Body of pancreas (tissue), 4 donors: ENCODE measurements around the gene ACACA. TPM values are rescaled to one million over a fixed set of nuclear protein-coding genes. Genes with fewer than 3 reads are reported as not detected.

ENCODE experiments used
- ATAC-seq: fragments of 150-250 bp; one replicate; pipeline ENCODE4 v1.9.1; 2016
- DNase-seq, 4 donors: peaks; one replicate each; pipeline ENCODE4 v3.0.0-alpha.2; 2019
- H3K27ac ChIP-seq, 4 donors: fragments of 200-600 bp; sonication (generic); 1 replicate in 3 of 4; 2 replicates in 1 of 4; pipeline versions ENCODE4 v1.5.1 to v1.6.1; 2016 to 2019; ENCODE audit warnings: mild to moderate bottlenecking in 1 of 4, mixed read lengths in 1 of 4, moderate library complexity in 1 of 4
- H3K27me3 ChIP-seq, 2 donors: fragments of 200-600 bp; sonication (generic); one replicate each; pipeline ENCODE4 v1.6.0; 2016; ENCODE audit warnings: mild to moderate bottlenecking in 1 of 2
- H3K36me3 ChIP-seq, 2 donors: fragments of 200-600 bp; sonication (generic); replicated peaks in 1 of 2; 2 replicates each; pipeline ENCODE4 v1.5.1; 2016; ENCODE audit warnings: low read depth in 2 of 2; ENCODE audit not compliant: insufficient read depth in 1 of 2
- H3K4me1 ChIP-seq: fragments of 200-600 bp; sonication (generic); one replicate; pipeline ENCODE4 v1.6.0; 2016
- H3K4me3 ChIP-seq, 2 donors: fragments of 200-600 bp; sonication (generic); 1 replicate in 1 of 2; 2 replicates in 1 of 2; pipeline ENCODE4 v1.5.1; 2016 to 2019
- H3K9me3 ChIP-seq, 3 donors: fragments of 200-600 bp; sonication (generic); 1 replicate in 2 of 3; 2 replicates in 1 of 3; pipeline ENCODE4 v1.5.1; 2016
- POLR2A ChIP-seq, 3 donors: fragments of 450-650 bp; IDR thresholded peaks; one replicate each; pipeline ENCODE4 v1.6.1; 2016; ENCODE audit warnings: antibody characterized with exemption in 3 of 3, mild to moderate bottlenecking in 2 of 3
- WGBS, 2 donors: methylation state at CpG; one replicate each; pipeline ENCODE4 v1.1.5; 2017; 5-methylcytosine and 5-hydroxymethylcytosine counted together
- intact Hi-C: fragments of 100-400 bp; cut with DNase I; formaldehyde crosslinking; loops from one replicate; pipeline ENCODE4 v1.15.1; 2023
- total RNA-seq, 2 donors: library from RNA; depleted of rRNA; stranded (reverse); fragments of >200 nt; gene quantifications; one replicate each; pipeline ENCODE4 v1.1.0, GENCODE V29; 2016
- TF ChIP-seq, protein P1 (sequence below), 7 experiments: fragments of 450-650 bp in 4 of 7; fragments of 200-600 bp in 3 of 7; sonication (generic) in 3 of 7; IDR thresholded peaks; one replicate each; pipeline ENCODE4 v1.5.1; 2016 to 2019; ENCODE audit warnings: antibody characterized with exemption in 7 of 7

ACACA gene
- total RNA-seq, 2 donors from 2014 or later: 9.1 to 49.1 TPM

DNA sequence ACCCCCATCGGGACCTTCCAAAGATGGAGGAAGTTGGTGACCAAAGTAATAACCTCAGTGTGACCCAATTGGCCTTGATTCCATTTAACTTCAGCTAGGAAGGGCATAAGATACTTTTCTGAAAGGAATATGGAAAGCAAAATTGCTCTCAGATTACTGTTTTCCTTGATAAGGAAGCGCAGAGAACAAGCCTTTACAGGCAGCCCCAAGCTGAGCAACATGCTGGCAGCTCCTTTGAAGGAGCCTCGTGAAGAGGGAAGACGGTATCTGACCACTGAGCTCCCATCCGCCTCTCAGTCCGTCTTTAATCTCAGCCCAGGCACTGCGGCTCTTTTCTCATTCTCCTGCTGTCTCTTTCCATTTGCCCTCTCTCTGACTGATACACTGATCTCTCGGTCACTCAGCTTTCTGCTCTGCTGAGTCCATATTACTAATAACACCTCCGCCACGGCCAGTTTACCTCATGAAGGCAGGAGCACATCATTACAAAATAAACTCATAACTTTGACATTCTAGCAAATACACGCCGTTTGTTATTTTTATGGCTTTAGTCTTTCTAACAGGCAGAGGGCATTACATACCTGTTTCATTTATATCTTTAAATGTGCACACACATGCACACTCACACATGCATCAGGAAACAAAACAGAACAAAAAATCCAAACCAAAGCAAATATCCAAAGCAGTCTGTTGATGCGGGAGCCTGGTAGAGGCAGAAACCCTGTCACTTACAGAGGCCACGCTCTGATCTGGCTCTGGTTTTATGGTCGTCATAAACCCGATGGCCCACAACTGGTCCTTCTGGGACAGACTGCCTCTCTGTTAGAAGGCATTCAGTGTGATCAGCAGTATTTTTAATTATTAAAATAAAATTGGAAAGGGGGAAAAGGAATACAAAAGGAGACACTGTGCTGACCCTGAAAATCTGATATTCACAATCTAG lies 274.7 kb downstream of the ACACA start:
- H3K36me3 ChIP-seq: peaks cover 0 to 5% of the 10 kb centered on the region in 2 donors
- ATAC-seq (no peak), DNase-seq (no peak)
- H3K4me3 ChIP-seq: no peak overlapping the region
- H3K27me3 ChIP-seq: no peaks in the 10 kb centered on the region
- H3K27ac ChIP-seq: no peak overlapping the region
- no peaks in the 10 kb centered on the region for H3K4me1 ChIP-seq
- no peaks in the 10 kb centered on the region for H3K9me3 ChIP-seq
- 89 to 92% methylated on average over 16 of the region's 16 CpGs for WGBS, 2 donors
- intact Hi-C loops: no loop called here
- TF ChIP-seq, protein P1, sequence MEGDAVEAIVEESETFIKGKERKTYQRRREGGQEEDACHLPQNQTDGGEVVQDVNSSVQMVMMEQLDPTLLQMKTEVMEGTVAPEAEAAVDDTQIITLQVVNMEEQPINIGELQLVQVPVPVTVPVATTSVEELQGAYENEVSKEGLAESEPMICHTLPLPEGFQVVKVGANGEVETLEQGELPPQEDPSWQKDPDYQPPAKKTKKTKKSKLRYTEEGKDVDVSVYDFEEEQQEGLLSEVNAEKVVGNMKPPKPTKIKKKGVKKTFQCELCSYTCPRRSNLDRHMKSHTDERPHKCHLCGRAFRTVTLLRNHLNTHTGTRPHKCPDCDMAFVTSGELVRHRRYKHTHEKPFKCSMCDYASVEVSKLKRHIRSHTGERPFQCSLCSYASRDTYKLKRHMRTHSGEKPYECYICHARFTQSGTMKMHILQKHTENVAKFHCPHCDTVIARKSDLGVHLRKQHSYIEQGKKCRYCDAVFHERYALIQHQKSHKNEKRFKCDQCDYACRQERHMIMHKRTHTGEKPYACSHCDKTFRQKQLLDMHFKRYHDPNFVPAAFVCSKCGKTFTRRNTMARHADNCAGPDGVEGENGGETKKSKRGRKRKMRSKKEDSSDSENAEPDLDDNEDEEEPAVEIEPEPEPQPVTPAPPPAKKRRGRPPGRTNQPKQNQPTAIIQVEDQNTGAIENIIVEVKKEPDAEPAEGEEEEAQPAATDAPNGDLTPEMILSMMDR (IDR thresholded peaks at IDR 0.05): no peak
- TF ChIP-seq POLR2A (IDR thresholded peaks at IDR 0.05): no peak

DNA sequence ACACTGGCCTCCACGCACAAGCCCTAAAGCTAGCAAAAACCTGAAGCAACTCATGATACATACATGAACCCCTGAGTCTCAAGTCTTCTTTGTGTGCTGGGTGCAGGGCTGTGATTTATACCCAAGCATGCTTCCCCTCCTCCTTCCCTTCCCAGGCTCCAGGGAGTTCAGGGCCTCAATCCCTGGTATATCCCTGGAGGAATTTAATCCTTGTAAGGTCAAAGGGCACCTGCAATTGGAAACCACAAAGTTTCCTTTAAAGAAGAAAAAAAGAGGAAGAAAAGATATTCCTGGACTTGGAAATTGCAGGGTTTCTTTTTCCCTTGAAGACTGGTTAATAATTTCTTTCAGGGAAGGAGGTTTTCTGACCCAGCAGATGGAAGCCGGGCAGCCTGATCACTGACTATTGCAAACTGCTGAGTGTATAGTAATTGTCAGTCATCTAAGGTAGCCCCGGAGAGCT lies 275.6 kb downstream of the ACACA start:
- 78 to 88% methylated on average over 3 of the region's 3 CpGs for WGBS, 2 donors
- intact Hi-C loops: no loop called here
- no peak for DNase-seq

DNA sequence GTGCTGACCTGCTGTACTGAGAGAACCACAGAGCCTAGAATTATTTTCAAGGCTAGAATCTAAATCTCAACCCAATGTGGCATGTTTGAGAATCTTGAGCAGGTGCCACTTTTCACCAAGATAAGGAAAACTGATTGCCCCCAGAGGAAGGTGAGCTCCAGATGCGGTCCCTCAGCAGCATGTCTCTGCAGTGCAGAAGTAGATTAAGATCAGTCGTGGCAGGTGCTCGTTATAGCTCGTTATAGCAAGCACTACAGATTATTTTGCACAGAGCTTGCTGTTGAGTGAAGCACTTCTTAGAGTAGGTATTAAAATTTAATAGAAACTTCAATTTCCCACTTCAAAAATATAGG lies 281.8 kb downstream of the ACACA start:
- intact Hi-C loops: no loop called here
- Histone ChIP-seq H3K27ac (no peak overlapping the region), H3K9me3 (no peaks in the 10 kb centered on the region), H3K36me3 (peaks cover 0 to 11% of the 10 kb centered on the region in 2 donors), H3K27me3 (no peaks in the 10 kb centered on the region), H3K4me1 (no peaks in the 10 kb centered on the region), H3K4me3 (no peak overlapping the region)
- DNase-seq (no peak), ATAC-seq (no peak)
- 61 to 82% methylated on average over 4 of the region's 4 CpGs for WGBS, 2 donors
- TF ChIP-seq, protein P1 (IDR thresholded peaks at IDR 0.05): no peak
- TF ChIP-seq POLR2A (IDR thresholded peaks at IDR 0.05): no peak

More for the DNA sequence above, 275.6 kb downstream of the ACACA start:
- Histone ChIP-seq H3K27me3 (no peaks in the 10 kb centered on the region), H3K27ac (no peak overlapping the region), H3K36me3 (peaks cover 0 to 5% of the 10 kb centered on the region in 2 donors), H3K4me1 (no peaks in the 10 kb centered on the region), H3K4me3 (no peak overlapping the region), H3K9me3 (no peaks in the 10 kb centered on the region)
- ATAC-seq: no peak
- TF ChIP-seq, protein P1 (IDR thresholded peaks at IDR 0.05): no peak
- TF ChIP-seq POLR2A (IDR thresholded peaks at IDR 0.05): no peak

DNA sequence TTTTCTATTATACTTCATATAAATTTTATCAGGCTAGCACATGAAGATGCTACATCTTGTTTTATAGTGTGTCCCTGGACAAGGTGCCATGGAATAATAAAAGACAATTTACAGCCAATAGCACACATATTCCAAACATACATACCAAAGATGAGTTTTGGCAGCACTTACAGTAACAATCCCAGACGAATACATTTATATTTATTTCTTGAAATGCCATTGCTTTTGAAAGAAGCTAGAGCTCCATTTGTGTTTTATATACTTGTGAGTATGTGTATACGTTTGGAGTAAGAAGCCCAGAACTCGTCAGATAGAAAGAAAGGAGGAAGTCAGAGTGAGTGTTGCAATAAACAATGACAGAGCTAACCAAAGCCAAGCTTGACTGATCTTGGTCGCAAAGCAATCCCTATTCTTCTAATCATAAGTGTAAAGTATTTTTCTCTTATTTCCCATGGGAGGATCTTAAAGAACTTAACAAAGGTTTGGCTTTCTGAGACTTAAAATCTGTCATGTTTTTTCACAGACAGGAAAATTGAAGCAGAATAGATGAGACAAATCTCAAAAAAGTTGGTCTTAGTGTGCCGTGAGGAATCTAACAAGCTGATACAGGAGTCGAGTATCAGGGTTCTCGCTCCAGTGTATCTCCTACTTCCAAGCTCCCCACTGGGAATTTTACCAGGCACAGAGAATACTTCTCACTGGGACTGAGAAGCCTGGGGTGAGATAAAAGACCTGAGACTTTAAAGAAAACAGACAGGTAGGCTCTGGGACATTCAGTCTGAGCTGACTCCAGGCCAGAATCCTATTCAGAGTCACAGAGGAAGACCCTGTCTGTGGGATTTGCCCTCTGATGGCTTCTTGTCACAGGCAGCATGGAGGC lies 282.5 kb downstream of the ACACA start:
- peaks cover 0 to 8% of the 10 kb centered on the region in 2 donors for H3K36me3 ChIP-seq
- H3K9me3 ChIP-seq: no peaks in the 10 kb centered on the region
- intact Hi-C loops: no loop called here
- ATAC-seq (no peak), DNase-seq (no peak)
- H3K27me3 ChIP-seq: no peaks in the 10 kb centered on the region
- WGBS, 2 donors: 76 to 84% methylated on average over 7 of the region's 7 CpGs
- H3K4me3 ChIP-seq: no peak overlapping the region
- TF ChIP-seq, protein P1 (IDR thresholded peaks at IDR 0.05): no peak
- TF ChIP-seq POLR2A (IDR thresholded peaks at IDR 0.05): no peak
- no peaks in the 10 kb centered on the region for H3K4me1 ChIP-seq
- H3K27ac ChIP-seq: no peak overlapping the region
